ENCODE results near the gene CPNE4.
"Not testable (repeated sequence)": the region's sequence is repeated elsewhere in the genome, so short reads cannot be mapped to it uniquely, and the experiment has no call there.

CPNE4 gene

GRCh38 chr3:132016061-132017041 lies 18.5 kb downstream of the CPNE4 start:
- no peak for DNase-seq (ENCODE audit: low read depth, low spot score)

- no peak for DNase-seq (ENCODE audit: low read depth, low spot score)
These were observed 20.7 kb downstream of the CPNE4 start for GRCh38 chr3:132014105-132014504.

GRCh38 chr3:132009241-132009640 lies 25.6 kb downstream of the CPNE4 start:
- no peak for DNase-seq (ENCODE audit: low read depth, low spot score)

GRCh38 chr3:132008837-132009236 lies 26.0 kb downstream of the CPNE4 start:
- no peak for DNase-seq (ENCODE audit: low read depth, low spot score)

GRCh38 chr3:132007617-132008016 lies 27.2 kb downstream of the CPNE4 start:
- no peak for DNase-seq (ENCODE audit: low read depth, low spot score)

GRCh38 chr3:132006605-132007204 lies 28.1 kb downstream of the CPNE4 start:
- DNase-seq (ENCODE audit: low read depth, low spot score), result no peak

GRCh38 chr3:132004571-132004970 lies 30.2 kb downstream of the CPNE4 start:
- no peak for DNase-seq (ENCODE audit: low read depth, low spot score)

- DNase-seq (ENCODE audit: low read depth, low spot score), result no peak
These were observed 31.1 kb downstream of the CPNE4 start for GRCh38 chr3:132003685-132004084.

GRCh38 chr3:132001999-132002398 lies 32.8 kb downstream of the CPNE4 start:
- DNase-seq (ENCODE audit: low read depth, low spot score), result no peak

GRCh38 chr3:132001036-132001435 lies 33.8 kb downstream of the CPNE4 start:
- DNase-seq (ENCODE audit: low read depth, low spot score), result no peak

- DNase-seq (ENCODE audit: low read depth, low spot score), result no peak
These were observed 36.8 kb downstream of the CPNE4 start for GRCh38 chr3:131998027-131998426.

- DNase-seq (ENCODE audit: low read depth, low spot score), result no peak
These were observed 38.9 kb downstream of the CPNE4 start for GRCh38 chr3:131995891-131996290.

- no peak for DNase-seq (ENCODE audit: low read depth, low spot score)
These were observed 45.5 kb downstream of the CPNE4 start for GRCh38 chr3:131989318-131989717.

- DNase-seq (ENCODE audit: low read depth, low spot score), result no peak
These were observed 46.6 kb downstream of the CPNE4 start for GRCh38 chr3:131988209-131988608.

GRCh38 chr3:131983689-131984088 lies 51.1 kb downstream of the CPNE4 start:
- DNase-seq (ENCODE audit: low read depth, low spot score), result no peak

- no peak for DNase-seq (ENCODE audit: low read depth, low spot score)
These were observed 53.5 kb downstream of the CPNE4 start for GRCh38 chr3:131981323-131981722.

GRCh38 chr3:131976448-131976847 lies 58.4 kb downstream of the CPNE4 start:
- DNase-seq (ENCODE audit: low read depth, low spot score), result no peak

GRCh38 chr3:131975047-131975446 lies 59.8 kb downstream of the CPNE4 start:
- DNase-seq (ENCODE audit: low read depth, low spot score), result no peak

- DNase-seq (ENCODE audit: low read depth, low spot score), result no peak
These were observed 61.1 kb downstream of the CPNE4 start for GRCh38 chr3:131973731-131974130.

- DNase-seq (ENCODE audit: low read depth, low spot score), result no peak
These were observed 62.3 kb downstream of the CPNE4 start for GRCh38 chr3:131972550-131972949.

- DNase-seq (ENCODE audit: low read depth, low spot score), result no peak
These were observed 62.7 kb downstream of the CPNE4 start for GRCh38 chr3:131972091-131972490.

GRCh38 chr3:131963442-131963841 lies 71.4 kb downstream of the CPNE4 start:
- DNase-seq (ENCODE audit: low read depth, low spot score), result not testable (repeated sequence)

GRCh38 chr3:131962982-131963381 lies 71.8 kb downstream of the CPNE4 start:
- DNase-seq (ENCODE audit: low read depth, low spot score), result no peak
